Left lung (tissue), 10 donors: Measurements from ENCODE around the gene PKIG. TPM values are rescaled to one million over a fixed set of nuclear protein-coding genes. Genes with fewer than 3 reads are reported as not detected.

Source experiments
- ATAC-seq: fragments of 200-7000 bp; cut with Tn5 transposase; one replicate; pipeline ENCODE4 v1.9.1; 2020; ENCODE audit warnings: moderate library complexity
- DNase-seq, 4 donors: peaks; one replicate each; pipeline ENCODE4 v3.0.0-alpha.2; 2013 to 2020
- H3K27ac ChIP-seq, 2 donors: fragments of 200-600 bp; sonication (generic) in 1 of 2; one replicate each; pipeline versions ENCODE4 v1.5.0 to v1.8.0; 2020 to 2021
- H3K27me3 ChIP-seq, 2 donors: fragments of 200-600 bp; sonication (generic) in 1 of 2; one replicate each; pipeline versions ENCODE4 v1.5.0 to v1.8.0; 2020 to 2021
- H3K36me3 ChIP-seq, 2 donors: fragments of 200-600 bp; sonication (generic) in 1 of 2; one replicate each; pipeline versions ENCODE4 v1.5.0 to v1.8.0; 2020 to 2021
- H3K4me1 ChIP-seq, 2 donors: fragments of 200-600 bp; one replicate each; pipeline ENCODE4 v1.8.0; 2021
- H3K4me3 ChIP-seq, 2 donors: fragments of 200-600 bp; sonication (generic) in 1 of 2; one replicate each; pipeline versions ENCODE4 v1.5.0 to v1.8.0; 2020 to 2021; ENCODE audit warnings: mild to moderate bottlenecking in 1 of 2
- H3K9me3 ChIP-seq, 2 donors: fragments of 200-600 bp; sonication (generic) in 1 of 2; one replicate each; pipeline versions ENCODE4 v1.5.0 to v1.8.0; 2020 to 2021
- intact Hi-C, 2 donors: fragments of 100-400 bp; cut with DNase I; formaldehyde crosslinking; loops; one replicate each; pipeline versions ENCODE4 v1.11.2 to v1.14.2; 2022
- polyA plus RNA-seq, 6 donors: library from polyadenylated mRNA; unstranded; fragments of 120-200 nt; gene quantifications; one replicate each; pipeline ENCODE4 v1.2.1, GENCODE V29; 2013; ENCODE audit not compliant: insufficient read length in 6 of 6
- total RNA-seq, 2 donors: library from RNA; stranded (reverse); fragmentation: NEBNext Ultra II Directional; extraction: Animal tissue kit (Norgen Biotek cat#: 25700); gene quantifications; one replicate each; pipeline ENCODE4 v1.2.1, GENCODE V29; 2021
- TF ChIP-seq, protein P1 (sequence below), 2 donors: fragments of 200-600 bp; sonication (generic) in 1 of 2; IDR thresholded peaks; one replicate each; pipeline versions ENCODE4 v1.5.0 to v1.8.0; 2021; ENCODE audit warnings: antibody characterized with exemption in 2 of 2
- donor health status: DM: no; HTN: yes; CAD: no.
- donor health status: DM: no; HTN: no; CAD: no.

The PKIG gene
- total and polyA plus RNA-seq, 8 donors = 40.1 to 67.7 (median 55.2) TPM

DNA sequence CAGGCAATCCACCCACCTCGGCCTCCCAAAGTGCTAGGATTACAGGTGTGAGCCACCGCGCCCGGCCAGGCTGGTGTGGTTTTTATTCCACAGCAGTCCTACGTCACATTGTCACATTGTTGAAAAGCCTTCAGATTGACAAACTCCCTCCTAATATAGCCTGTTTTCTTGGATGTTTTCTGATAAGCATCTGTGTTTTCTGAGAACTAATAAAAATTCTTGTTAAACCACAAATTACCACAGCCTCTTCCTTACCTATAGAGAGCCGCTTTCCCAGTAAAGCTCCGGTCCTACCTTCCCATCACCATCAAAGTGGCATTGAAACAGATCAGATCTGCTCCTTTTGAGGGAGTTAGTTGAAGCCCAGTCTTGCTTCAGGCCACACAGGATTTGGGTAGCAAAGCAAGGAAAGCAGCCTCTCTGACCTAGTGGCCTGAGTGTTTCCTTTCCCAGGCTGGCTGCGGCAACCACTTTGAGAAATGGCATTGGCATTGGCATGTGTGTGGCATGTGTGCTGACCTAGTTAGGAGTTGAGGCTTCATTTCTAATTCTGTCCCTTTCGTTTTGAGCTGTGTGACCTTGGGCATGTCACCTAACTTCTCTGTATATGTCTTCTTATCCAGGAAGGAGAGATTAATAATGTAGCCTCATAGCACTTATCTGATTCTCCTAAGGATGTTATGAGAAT, 1.7 kb upstream of the PKIG start:
- Histone ChIP-seq H3K27ac (peak overlapping the region; percentile 78 to 90), H3K27me3 (no peaks in the 10 kb centered on the region), H3K36me3 (no peaks in the 10 kb centered on the region), H3K4me1 (peaks cover 9 to 59% of the 10 kb centered on the region in 2 donors), H3K9me3 (no peaks in the 10 kb centered on the region), H3K4me3 (no peak overlapping the region)
- TF ChIP-seq, protein P1, sequence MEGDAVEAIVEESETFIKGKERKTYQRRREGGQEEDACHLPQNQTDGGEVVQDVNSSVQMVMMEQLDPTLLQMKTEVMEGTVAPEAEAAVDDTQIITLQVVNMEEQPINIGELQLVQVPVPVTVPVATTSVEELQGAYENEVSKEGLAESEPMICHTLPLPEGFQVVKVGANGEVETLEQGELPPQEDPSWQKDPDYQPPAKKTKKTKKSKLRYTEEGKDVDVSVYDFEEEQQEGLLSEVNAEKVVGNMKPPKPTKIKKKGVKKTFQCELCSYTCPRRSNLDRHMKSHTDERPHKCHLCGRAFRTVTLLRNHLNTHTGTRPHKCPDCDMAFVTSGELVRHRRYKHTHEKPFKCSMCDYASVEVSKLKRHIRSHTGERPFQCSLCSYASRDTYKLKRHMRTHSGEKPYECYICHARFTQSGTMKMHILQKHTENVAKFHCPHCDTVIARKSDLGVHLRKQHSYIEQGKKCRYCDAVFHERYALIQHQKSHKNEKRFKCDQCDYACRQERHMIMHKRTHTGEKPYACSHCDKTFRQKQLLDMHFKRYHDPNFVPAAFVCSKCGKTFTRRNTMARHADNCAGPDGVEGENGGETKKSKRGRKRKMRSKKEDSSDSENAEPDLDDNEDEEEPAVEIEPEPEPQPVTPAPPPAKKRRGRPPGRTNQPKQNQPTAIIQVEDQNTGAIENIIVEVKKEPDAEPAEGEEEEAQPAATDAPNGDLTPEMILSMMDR (IDR thresholded peaks at IDR 0.05) = no peak
- ATAC-seq (no peak), DNase-seq (no peak)
- intact Hi-C loops = no loop called here

DNA sequence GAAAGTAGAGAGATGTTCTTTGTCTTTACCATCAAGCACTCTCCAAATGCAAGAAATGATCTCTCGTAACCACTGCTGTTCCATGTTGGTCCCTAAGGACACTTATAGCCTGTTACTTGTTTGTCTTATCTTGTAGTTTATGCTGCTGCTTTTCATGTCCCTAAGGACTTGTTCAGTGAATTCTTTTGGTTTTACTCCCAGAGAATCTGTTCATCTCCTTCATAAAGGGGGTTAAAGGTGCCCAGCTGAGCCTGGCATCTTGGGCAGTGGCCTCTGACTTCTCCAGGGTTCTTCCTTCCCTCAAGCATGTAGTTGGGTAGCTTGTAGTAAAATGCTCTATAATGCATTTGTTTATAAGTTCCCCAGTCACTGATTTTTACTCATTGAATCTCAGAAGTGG, 864 bp upstream of the PKIG start:
- Histone ChIP-seq H3K27ac (peak overlapping the region; percentile 78 to 90), H3K9me3 (no peaks in the 10 kb centered on the region), H3K4me1 (peaks cover 15 to 57% of the 10 kb centered on the region in 2 donors), H3K4me3 (no peak overlapping the region), H3K36me3 (no peaks in the 10 kb centered on the region), H3K27me3 (no peaks in the 10 kb centered on the region)
- intact Hi-C loops = no loop called here
- DNase-seq (no peak), ATAC-seq (no peak)
- TF ChIP-seq, protein P1 (IDR thresholded peaks at IDR 0.05) = no peak

DNA sequence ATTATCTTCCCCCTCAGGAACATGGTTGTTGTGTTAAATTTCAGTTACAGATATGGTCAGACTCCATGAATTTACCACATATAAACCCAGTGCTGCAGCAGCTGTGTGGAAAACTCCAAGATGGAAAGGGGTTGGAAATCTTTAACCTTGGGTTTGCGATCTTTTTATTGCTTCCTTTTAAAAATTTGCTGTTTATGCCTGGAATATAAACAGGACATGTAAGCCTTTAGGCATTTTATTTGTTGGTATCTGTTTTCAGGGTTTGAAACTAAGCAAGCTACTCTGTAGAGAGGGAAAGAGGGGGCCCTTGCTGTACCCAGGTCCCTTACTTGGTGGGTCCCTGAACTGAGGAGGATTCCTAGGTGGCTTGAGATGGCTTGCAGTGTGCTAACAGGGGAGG, 778 bp downstream of the PKIG start:
- H3K4me1 ChIP-seq = peaks cover 19 to 54% of the 10 kb centered on the region in 2 donors
- no peak for ATAC-seq
- intact Hi-C loops = no loop called here

DNA sequence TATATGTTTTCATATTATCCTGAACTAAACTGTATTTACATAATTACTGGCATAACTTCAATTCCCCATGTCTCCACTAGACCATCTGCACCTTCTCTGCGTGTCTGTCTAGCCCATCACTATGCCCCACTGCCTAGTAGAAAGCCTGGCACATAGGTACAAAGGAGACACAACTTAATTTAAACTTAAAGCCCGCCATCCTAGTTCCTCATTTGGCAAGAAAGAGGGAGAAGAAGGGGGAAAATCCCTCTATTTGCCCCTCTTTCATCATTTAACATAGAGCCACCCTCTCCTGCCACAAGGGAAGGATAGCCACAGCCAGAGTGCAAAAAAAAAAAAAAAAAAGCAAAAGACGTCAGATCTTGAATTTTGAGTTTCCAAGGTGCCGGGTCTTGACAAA, 1.8 kb downstream of the PKIG start:
- TF ChIP-seq, protein P1 (IDR thresholded peaks at IDR 0.05) = no peak
- DNase-seq = no peak
- H3K4me1 ChIP-seq = peaks cover 19 to 58% of the 10 kb centered on the region in 2 donors
- H3K27me3 ChIP-seq = no peaks in the 10 kb centered on the region
- peak overlapping the region in 1 of 2 donors; percentile 38 for H3K4me3 ChIP-seq
- no peaks in the 10 kb centered on the region for H3K9me3 ChIP-seq
- peak overlapping the region; percentile 78 to 90 for H3K27ac ChIP-seq
- no peaks in the 10 kb centered on the region for H3K36me3 ChIP-seq
- ATAC-seq = no peak
- intact Hi-C loops = no loop called here

More for the DNA sequence above, 778 bp downstream of the PKIG start:
- no peaks in the 10 kb centered on the region for H3K27me3 ChIP-seq
- TF ChIP-seq, protein P1 (IDR thresholded peaks at IDR 0.05) = no peak
- H3K4me3 ChIP-seq = peak overlapping the region; percentile 17 to 38
- peak overlapping the region; percentile 78 to 90 for H3K27ac ChIP-seq
- no peaks in the 10 kb centered on the region for H3K36me3 ChIP-seq
- no peak for DNase-seq
- H3K9me3 ChIP-seq = no peaks in the 10 kb centered on the region

DNA sequence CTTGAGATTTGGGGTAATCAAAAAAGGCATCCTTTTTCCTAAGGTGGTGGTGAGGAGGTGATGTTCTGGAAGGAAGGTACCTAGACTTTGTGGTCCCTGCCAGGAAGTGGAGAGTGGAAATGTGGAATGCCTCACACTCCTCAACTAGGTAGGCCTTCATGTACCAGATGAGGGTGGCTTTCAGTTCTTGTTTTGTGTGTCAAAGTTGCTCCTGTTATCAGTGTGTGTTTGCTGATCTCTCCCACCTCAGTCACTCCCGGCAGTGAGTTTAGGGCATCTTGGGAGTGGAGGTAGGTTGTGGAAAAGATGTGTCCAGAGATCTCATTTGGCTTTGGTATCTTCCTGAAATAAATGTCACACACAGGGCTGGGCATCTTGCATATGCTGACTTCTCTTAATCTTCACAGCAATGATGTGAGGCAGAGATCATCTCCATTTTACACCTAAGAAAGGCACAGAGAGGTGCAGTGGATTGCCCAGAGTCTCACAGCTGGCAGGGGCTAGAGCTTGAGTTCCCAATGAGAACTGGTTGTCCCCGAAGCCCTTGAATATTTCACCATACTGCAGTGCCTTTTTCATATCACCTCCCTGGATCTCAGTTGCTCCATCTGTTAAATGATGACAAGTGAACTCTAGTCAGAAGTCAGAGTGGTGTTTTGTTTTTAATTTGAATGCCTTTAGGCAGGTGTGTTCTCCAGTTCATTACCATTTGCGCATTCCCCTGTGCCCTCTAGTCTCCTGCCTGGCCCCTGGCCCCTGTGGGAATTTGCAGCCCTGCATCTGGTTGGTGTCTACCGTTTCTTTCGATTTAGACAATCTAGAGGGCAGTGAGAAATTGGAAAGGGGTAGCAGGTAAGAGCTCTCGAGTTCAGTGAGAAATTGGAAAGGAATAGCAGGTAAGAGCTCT, 2.9 kb downstream of the PKIG start:
- ATAC-seq (no peak), DNase-seq (no peak)
- Histone ChIP-seq H3K27ac (peak overlapping the region in 1 of 2 donors; percentile 23), H3K36me3 (peaks cover 0 to 3% of the 10 kb centered on the region in 2 donors), H3K27me3 (no peaks in the 10 kb centered on the region), H3K4me3 (peak overlapping the region in 1 of 2 donors; percentile 38), H3K9me3 (no peaks in the 10 kb centered on the region), H3K4me1 (peaks cover 19 to 47% of the 10 kb centered on the region in 2 donors)
- TF ChIP-seq, protein P1 (IDR thresholded peaks at IDR 0.05) = no peak
- intact Hi-C loops = no loop called here
